RKO (cell line): ENCODE results near the gene BTRC.
"Not testable (repeated sequence)": the region's sequence is repeated elsewhere in the genome, so short reads cannot be mapped to it uniquely, and the experiment has no call there.

Experiments used
- DNase-seq: peaks from one replicate; pipeline ENCODE4 v3.0.0-alpha.2; 2016; ENCODE audit warnings: low spot score

BTRC gene

DNA sequence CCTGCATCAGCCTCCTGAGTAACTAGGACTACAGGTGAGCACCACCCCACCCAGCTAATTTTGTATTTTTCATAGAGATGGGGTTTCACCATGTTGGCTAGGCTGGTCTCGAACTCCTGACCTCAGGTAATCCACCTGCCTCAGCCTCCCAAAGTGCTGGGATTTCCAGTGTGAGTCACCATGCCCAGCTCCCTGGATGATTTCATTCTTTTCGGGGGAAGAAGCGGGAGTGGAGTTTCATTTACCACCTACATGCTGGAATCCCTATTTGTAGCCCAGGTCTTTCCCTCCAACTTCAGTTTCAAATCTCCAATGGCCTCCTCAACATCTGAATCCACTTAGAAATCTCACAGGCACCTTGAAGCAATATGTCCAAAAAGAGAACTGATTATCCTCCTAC lies 2.9 kb upstream of the BTRC start:
- no peak for DNase-seq

DNA sequence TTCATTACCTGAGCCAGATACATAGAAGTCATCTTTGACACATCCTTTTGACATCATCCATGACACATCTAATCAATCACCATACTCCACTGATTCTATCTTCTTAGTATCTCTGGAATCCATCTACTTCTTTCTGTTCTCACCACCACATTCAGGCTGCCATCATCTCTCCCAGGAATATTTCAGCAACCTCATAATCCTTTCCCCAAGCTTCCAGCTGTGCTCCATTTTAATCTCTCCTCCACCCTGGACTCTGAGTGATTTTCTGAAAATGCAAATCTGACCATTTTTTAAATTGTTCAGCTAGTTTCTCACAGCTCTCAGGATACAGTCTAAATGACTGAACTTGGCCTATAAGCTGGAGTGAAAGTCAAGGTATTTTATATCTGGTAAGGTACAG lies 2.5 kb upstream of the BTRC start:
- no peak for DNase-seq

DNA sequence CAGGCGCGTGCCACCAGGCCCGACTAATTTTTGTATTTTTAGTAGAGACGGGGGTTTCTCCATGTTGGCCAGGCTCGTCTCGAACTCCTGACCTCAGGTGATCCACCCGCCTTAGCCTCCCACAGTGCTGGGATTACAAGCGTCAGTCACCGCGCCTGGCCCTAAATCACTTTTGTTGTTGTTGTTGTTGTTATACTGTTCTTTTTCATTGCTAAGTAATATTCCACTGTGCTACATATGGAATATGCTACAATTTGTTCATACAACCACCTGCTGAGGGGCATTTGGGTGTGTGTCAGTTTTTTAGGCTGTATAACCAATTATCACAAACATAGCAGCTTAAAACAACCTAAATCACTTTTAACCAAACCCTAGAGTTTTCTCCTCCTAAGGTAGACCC lies 1.1 kb upstream of the BTRC start:
- DNase-seq, result not testable (repeated sequence)

- DNase-seq, result peak; percentile 57
Measured at GRCh38 chr10:101354328-101355071, 535 bp downstream of the BTRC start.

- peak; percentile 44 for DNase-seq
Measured at GRCh38 chr10:101355072-101355706, 1.2 kb downstream of the BTRC start.

GRCh38 chr10:101356132-101356531 lies 2.2 kb downstream of the BTRC start:
- DNase-seq, result no peak

DNA sequence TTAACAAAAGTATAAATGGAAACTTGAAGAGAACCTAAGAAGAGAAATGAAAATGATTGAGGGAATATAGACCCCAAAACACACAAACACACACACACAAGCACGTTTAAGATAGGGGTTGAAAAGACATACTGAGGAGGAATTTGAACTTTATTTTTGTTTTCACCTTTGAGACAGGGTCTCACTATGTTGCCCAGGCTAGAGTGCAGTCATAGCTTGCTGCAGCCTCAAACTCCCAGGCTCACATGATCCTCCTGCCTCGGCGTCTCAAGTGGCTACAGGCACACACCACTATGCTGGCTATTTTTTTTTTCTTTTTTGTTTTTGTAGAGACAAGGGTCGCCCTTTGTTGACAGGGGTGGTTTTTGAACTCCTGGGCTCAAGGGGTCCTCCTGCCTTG lies 4.0 kb downstream of the BTRC start:
- no peak for DNase-seq

DNA sequence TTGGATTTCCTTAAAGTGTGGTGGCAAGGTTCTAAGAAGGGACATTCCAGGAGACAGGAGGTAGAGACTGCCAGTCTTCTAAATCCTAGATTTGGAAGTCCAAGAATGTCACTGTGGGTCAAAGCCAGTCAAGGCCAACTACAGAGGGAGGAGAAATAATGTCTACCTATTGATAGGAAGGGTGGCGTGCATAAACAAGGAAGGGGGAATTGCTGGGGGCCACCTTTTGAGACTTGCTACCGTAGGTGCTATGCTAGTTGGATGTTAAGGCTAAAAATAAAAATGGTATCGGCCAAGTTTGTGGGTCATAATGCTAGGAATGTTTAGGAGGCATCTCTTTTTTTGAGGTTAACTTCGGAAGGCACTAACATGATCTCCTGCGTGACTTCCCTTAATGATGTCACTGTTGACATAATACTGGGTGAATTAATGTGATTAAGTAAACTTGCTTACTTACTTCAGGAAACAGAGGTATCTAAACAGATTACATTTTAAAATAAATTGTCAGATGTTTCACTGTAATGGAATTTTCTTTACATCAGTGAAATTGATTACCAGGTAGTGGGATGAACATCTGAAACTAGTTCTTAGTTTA lies 4.8 kb downstream of the BTRC start:
- no peak for DNase-seq

- not testable (repeated sequence) for DNase-seq
Measured at GRCh38 chr10:101360090-101360489, 6.1 kb downstream of the BTRC start.

DNA sequence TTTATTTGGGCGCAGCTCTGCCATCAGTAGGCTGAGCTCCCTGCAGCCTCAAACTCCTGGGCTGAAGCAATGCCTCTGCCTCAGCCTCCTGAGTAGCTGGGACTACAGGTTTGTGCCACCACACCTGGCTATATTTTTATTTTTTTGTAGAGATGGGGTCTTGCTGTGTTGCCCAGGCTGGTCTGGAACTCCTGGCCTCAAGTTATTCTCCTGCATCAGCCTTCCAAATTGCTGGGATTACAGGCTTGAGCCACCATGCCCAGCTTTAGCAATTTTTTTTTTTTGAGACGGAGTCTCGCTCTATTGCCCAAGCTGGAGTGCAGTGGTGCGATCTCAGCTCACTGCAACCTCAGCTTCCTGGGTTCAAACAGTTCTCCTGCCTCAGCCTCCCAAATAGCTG lies 6.9 kb downstream of the BTRC start:
- not testable (repeated sequence) for DNase-seq

DNA sequence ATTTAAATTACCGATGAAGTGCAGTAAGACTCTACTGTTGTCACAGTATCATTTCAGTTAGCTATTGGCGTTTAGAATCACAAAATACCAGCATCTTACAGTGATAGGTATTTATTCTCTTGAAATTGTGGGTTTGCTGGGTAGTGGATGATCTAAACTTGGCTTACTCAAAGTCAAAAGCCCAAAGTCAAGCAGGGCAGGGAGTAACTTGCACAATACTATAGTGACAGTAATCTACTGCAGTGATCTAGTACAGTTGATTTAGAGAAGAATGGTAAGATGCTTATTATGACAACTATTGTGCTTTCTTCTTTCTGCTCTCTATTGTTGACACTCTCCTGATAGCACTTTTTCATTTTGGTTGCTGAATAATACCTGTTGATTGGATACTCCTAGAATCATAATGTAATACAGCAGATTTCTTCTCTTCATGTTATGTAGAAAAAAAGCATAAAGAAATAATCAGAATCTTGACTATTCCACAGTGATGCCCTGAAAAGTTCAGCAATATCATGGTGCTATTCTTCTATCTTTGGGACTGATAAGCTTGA lies 10.0 kb downstream of the BTRC start:
- DNase-seq, result no peak

GRCh38 chr10:101364721-101365120 lies 10.8 kb downstream of the BTRC start:
- DNase-seq, result no peak

- DNase-seq, result peak; percentile 93
Measured at GRCh38 chr10:101367569-101368453, 13.8 kb downstream of the BTRC start.

DNA sequence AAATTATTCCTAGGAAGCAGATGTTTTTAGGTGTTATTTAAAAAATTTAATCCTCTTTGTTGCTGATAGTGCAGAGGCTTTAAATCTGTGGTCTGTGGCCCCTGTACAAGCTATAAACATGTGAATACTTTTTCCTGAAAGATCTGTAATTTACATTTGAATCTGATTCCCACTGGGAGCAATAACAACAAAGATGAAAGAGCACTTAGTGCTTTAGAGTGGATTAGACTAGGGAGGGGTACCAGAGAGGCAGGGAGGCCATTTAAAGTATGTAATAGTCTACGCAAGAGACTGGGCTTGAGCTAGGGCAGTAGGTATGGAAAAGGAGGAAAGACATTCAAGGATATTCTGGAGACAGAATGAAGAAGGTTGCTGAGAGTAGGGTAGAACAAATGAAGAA lies 19.1 kb downstream of the BTRC start:
- no peak for DNase-seq

GRCh38 chr10:101373993-101374392 lies 20.0 kb downstream of the BTRC start:
- DNase-seq, result not testable (repeated sequence)

DNA sequence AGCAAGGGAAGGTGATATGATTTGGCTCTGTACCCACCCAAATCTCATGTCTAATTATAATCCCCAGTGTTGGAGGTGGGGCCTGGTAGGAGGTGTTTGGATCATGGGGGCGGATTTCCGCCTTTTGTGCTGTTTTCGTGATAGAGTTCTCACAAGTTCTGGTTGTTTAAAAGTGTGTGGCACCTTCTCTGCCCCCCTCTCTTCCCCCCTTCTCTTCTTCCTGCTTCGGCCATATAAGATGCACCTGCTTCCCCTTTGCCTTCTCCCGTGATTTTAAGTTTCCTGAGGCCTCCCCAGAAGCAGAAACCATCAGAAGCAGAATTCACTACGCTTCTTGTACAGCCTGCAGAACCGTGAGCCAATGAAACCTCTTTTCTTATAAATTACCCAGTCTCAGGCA lies 21.1 kb downstream of the BTRC start:
- no peak for DNase-seq

DNA sequence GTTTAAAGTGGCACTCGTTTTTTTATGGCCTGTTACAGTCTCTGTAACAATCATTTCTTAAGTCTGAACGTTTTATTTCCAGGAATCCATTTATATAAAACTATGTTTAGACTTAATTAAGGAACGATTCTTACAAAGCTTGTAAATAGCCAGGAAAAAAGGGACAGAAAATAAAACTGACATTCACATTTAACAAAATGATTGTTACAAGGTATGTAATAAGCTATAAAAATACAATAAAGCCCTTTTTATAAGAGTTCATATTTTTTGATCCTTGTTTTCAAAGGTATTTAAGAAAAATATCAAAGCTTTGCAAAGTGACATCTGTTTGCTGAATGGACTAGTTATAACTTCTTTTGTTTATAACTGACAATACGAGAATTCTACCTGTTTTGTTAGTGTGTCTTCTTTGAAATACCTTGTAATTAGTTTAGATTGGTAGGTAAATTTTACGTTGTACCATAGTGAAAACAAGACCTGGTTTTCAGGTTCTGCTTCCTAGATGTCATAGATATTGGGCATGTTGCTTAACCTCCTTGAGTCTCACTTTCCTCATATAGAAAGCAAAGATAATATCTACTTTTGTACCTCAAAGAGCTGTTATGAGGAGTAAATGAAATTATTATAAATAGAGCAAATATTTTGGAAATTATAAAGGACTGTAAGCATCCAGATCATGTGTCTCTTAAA lies 25.8 kb downstream of the BTRC start:
- DNase-seq, result no peak

DNA sequence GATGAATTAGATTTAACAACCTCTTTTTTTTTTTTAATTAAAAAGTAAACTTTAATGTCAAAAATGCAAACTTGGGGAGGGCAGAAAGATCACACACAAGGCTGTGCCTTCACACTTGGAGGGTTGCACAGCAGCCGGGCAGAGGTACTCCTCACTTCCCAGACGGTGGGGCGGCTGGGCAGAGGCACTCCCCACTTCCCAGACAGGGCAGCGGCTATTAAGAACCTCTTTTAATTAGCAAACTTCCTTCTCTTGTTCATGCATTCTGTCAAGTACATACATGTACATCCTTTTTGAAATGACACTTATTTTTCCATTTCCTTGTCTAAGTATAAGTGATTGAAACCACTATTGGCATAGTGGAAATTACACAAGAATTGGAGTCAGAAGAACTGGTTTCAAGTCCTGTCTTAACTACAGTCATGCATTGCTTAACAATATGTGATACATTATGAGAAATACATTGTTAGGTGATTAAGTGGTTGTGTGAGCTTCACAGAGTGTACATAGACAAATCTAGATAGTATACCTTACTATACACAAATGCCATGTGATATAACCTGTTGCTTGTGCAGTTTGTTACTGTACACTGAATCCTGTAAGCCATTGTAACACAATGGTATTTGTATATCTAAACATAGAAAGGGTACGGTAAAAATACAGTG lies 26.5 kb downstream of the BTRC start:
- DNase-seq, result no peak

GRCh38 chr10:101385866-101386658 lies 32.1 kb downstream of the BTRC start:
- DNase-seq, result no peak

DNA sequence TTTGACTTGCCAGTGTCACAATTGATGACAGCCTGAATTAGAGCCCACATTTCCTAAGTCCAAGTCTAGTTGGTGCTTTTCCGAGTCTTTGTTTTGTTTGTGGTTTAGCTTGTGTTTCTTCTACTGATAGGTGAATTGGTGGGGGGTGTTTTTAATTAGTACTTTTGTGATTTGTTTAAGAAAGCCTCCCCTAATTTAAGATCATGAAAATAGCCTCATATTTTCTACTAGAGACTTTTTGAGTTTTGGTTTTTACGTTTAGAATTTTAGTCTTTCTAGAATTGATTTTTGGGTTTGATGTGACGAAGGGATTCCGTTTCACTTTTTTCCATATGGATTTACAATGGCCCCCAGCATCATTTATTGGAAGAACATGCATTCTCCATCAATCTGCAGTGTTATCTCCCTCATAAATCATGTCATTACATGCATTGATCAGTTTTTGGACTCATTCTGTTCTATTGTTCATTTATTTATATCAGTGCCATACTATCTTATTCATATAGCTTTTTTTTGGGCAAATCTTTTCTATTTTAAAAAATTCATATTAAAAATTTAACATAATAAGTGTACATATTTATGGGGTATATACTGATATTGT lies 32.8 kb downstream of the BTRC start:
- no peak for DNase-seq
